ENCODE measurements around the gene BRINP1. TPM values are rescaled to one million over a fixed set of nuclear protein-coding genes. Genes with fewer than 3 reads are reported as not detected.

Gene BRINP1
- total RNA-seq, 1 donor from 2014 or later: 14.0 TPM

DNA sequence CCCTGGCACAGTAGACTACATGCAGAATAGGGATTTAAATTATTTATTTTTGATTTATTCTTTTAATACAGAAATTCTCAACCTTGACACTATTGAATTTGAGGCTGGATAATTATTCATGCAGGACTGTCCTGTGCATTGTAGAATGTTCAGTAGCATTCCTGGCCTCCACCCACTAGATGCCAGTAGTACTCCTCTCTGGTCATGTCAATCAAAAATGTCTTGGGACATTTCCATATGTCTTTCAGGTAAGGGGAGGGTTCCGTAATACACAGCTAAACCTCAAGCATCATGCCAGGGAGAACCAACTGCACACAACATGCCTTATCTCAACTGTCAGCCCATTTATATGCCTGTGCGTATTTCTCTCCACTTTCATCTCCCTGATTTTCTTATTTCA lies 231.8 kb downstream of the BRINP1 start:
- no peaks in the 10 kb centered on the region for H3K27me3 Mint-ChIP-seq (ENCODE audit: unreplicated experiment)
- H3K4me3 Mint-ChIP-seq (ENCODE audit: unreplicated experiment): no peak overlapping the region
- H3K9me3 Mint-ChIP-seq (ENCODE audit: unreplicated experiment): peaks cover 3% of the 10 kb centered on the region
- H3K27ac Mint-ChIP-seq (ENCODE audit: unreplicated experiment): no peak overlapping the region
- H3K4me1 Mint-ChIP-seq (ENCODE audit: low read depth, unreplicated experiment): no peaks in the 10 kb centered on the region
- TF ChIP-seq, protein P1, sequence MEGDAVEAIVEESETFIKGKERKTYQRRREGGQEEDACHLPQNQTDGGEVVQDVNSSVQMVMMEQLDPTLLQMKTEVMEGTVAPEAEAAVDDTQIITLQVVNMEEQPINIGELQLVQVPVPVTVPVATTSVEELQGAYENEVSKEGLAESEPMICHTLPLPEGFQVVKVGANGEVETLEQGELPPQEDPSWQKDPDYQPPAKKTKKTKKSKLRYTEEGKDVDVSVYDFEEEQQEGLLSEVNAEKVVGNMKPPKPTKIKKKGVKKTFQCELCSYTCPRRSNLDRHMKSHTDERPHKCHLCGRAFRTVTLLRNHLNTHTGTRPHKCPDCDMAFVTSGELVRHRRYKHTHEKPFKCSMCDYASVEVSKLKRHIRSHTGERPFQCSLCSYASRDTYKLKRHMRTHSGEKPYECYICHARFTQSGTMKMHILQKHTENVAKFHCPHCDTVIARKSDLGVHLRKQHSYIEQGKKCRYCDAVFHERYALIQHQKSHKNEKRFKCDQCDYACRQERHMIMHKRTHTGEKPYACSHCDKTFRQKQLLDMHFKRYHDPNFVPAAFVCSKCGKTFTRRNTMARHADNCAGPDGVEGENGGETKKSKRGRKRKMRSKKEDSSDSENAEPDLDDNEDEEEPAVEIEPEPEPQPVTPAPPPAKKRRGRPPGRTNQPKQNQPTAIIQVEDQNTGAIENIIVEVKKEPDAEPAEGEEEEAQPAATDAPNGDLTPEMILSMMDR (IDR thresholded peaks at IDR 0.05; ENCODE audit: partially characterized antibody, unreplicated experiment): no peak
- no peak for DNase-seq
- H3K36me3 Mint-ChIP-seq (ENCODE audit: unreplicated experiment): no peaks in the 10 kb centered on the region

DNA sequence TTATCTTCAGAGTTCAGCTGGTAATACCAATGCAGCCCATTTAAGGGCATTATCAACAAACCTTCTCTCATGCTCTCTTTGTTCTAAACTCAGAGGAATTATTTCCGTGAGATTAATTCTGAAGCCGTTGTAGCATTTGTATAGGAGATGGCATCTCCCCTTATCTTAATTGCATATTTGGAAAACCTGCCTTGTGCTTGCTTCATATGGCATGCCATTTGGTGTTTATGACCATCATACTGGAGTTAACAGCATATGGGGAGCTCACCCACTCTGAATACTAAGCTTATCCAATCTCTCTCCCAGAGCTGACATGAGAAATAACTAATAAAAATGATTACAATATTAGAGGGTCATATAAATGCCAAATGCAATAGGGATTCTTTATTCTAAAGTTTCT lies 243.2 kb downstream of the BRINP1 start:
- Mint-ChIP-seq H3K4me3 (ENCODE audit: unreplicated experiment) (no peak overlapping the region), H3K27ac (ENCODE audit: unreplicated experiment) (no peak overlapping the region), H3K9me3 (ENCODE audit: unreplicated experiment) (no peaks in the 10 kb centered on the region), H3K4me1 (ENCODE audit: low read depth, unreplicated experiment) (peaks cover 3% of the 10 kb centered on the region), H3K36me3 (ENCODE audit: unreplicated experiment) (no peaks in the 10 kb centered on the region), H3K27me3 (ENCODE audit: unreplicated experiment) (no peaks in the 10 kb centered on the region)
- no peak for DNase-seq
- TF ChIP-seq, protein P1 (IDR thresholded peaks at IDR 0.05; ENCODE audit: partially characterized antibody, unreplicated experiment): no peak

DNA sequence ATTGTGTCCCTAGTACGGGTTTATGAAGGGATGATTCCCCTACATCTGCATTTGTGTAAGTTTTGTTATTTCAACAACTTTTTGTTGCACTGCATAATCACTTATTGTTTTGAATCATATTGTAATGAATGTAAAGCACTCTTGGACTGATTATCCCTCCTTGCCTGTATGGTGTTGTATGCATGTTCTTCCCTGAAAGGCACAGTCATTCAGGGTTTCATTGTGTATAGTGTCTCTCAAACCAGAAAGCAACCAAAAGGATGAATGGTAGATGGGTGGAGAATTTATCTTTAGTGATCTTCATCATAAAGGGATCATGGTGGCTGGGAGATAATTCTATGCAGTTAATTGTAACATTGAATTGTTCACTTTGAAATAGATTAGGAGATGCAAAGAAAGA lies 247.3 kb downstream of the BRINP1 start:
- TF ChIP-seq, protein P1 (IDR thresholded peaks at IDR 0.05; ENCODE audit: partially characterized antibody, unreplicated experiment): no peak
- no peak overlapping the region for H3K4me3 Mint-ChIP-seq (ENCODE audit: unreplicated experiment)
- H3K4me1 Mint-ChIP-seq (ENCODE audit: low read depth, unreplicated experiment): peaks cover 3% of the 10 kb centered on the region
- H3K36me3 Mint-ChIP-seq (ENCODE audit: unreplicated experiment): no peaks in the 10 kb centered on the region
- no peaks in the 10 kb centered on the region for H3K9me3 Mint-ChIP-seq (ENCODE audit: unreplicated experiment)
- no peak for DNase-seq
- no peaks in the 10 kb centered on the region for H3K27me3 Mint-ChIP-seq (ENCODE audit: unreplicated experiment)
- H3K27ac Mint-ChIP-seq (ENCODE audit: unreplicated experiment): no peak overlapping the region

DNA sequence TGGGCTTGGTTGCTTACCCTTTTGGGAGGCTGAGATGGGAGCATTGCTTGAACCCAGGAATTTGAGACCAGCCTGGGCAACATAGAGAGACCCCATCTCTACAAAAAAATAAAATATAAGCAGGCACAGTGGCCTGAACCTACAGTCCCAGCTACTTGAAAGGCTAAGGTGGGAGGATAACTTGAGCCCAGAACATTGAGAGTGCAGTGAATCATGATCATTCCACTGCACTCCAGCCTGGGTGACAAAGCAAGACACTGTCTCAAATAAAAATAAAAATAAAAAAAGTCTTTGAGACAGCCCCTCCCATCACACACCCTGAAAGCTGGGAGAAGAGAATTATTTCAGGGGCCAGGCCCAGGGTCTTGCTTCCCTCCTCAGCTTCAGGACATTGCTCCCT lies 251.8 kb downstream of the BRINP1 start:
- no peaks in the 10 kb centered on the region for H3K27me3 Mint-ChIP-seq (ENCODE audit: unreplicated experiment)
- H3K36me3 Mint-ChIP-seq (ENCODE audit: unreplicated experiment): no peaks in the 10 kb centered on the region

More for the DNA sequence above, 251.8 kb downstream of the BRINP1 start:
- Mint-ChIP-seq H3K9me3 (ENCODE audit: unreplicated experiment) (peaks cover 4% of the 10 kb centered on the region), H3K27ac (ENCODE audit: unreplicated experiment) (no peak overlapping the region), H3K4me3 (ENCODE audit: unreplicated experiment) (no peak overlapping the region), H3K4me1 (ENCODE audit: low read depth, unreplicated experiment) (peaks cover 1% of the 10 kb centered on the region)
- DNase-seq: no peak
- TF ChIP-seq, protein P1 (IDR thresholded peaks at IDR 0.05; ENCODE audit: partially characterized antibody, unreplicated experiment): no peak
